ENCODE data around the gene RASAL1. TPM values are rescaled to one million over a fixed set of nuclear protein-coding genes. Genes with fewer than 3 reads are reported as not detected.

RASAL1 gene
- total RNA-seq, 1 experiment from 2014 or later, result 16.0 TPM

DNA sequence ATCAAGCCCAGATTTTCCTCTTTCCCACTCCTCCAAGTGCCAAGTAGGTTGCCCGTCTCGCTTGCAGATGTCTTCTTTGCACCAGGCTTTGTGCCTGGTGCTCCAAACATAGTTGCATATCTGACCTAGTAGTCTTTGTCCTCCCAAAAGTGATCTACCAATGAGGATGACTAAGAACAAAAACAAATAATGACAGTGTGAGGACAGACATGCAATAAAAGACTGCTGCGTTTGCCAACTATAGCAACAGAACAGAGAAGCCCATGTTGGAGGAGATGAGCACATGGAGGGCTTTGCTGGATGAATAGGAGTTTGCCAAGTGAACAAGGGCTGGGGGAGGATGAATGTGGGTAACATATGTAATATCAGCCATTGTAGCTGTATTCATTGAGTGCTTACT is 63.4 kb downstream of the RASAL1 start:
- ChIA-PET CTCF (interaction anchor here (0.7 kb wide), 1 partner anchor 174 kb away, joined by 3 read pairs; no protein-coding TSS in a partner anchor), RAD21 (ENCODE audit: low non-redundant PET in 1 of 2, low total read pairs in 2 of 2, uncharacterized antibody in 2 of 2, unreplicated experiment in 2 of 2) (no interaction called here)

More for the DNA sequence above, 63.4 kb downstream of the RASAL1 start:
- POLR2A ChIA-PET, result no interaction called here
- no peak overlapping the region for H3K4me3 ChIP-seq (replicated peaks in 1 of 2; ENCODE audit: low read depth in 1 of 2, low read length in 2 of 2)
- no peaks in the 10 kb centered on the region for H3K27me3 ChIP-seq (ENCODE audit: insufficient read depth, low read length)
- H3K36me3 ChIP-seq (ENCODE audit: control insufficient read depth in 1 of 2, insufficient read depth in 2 of 2, low read length in 2 of 2), result no peaks in the 10 kb centered on the region
- H4K20me1 ChIP-seq (ENCODE audit: insufficient read depth), result no peaks in the 10 kb centered on the region
- ATAC-seq (no peak), DNase-seq (ENCODE audit: low read depth, low spot score) (no peak)
- H2AFZ ChIP-seq (ENCODE audit: low read depth, low read length, poor library complexity, severe bottlenecking), result no peak overlapping the region
- BruUV-seq (replicated peaks), result no TSS peak
- no peaks in the 10 kb centered on the region for H3K9me3 ChIP-seq (ENCODE audit: control insufficient read depth in 1 of 2, insufficient read depth in 1 of 2, low read depth in 1 of 2, low read length in 2 of 2)
- H3K79me2 ChIP-seq (ENCODE audit: insufficient read depth, low read length), result no peaks in the 10 kb centered on the region
- TF ChIP-seq ZFX (IDR thresholded peaks at IDR 0.05) (no peak), POLR2AphosphoS5 (IDR thresholded peaks at IDR 0.05; ENCODE audit: low read depth, low read length) (no peak), ZNF274 (IDR thresholded peaks at IDR 0.05; ENCODE audit: low read depth, low read length) (no peak), JUND (IDR thresholded peaks at IDR 0.05) (no peak), EZH2 (IDR thresholded peaks at IDR 0.05) (no peak), FOSL1 (IDR thresholded peaks at IDR 0.05; ENCODE audit: low read depth) (no peak), EGR1 (IDR thresholded peaks at IDR 0.05; ENCODE audit: low read depth) (no peak), CBX3 (IDR thresholded peaks at IDR 0.05; ENCODE audit: low read depth) (no peak), SP1 (IDR thresholded peaks at IDR 0.05; ENCODE audit: low read depth) (no peak), CEBPB (IDR thresholded peaks at IDR 0.05; ENCODE audit: low read depth) (no peak), YY1 (IDR thresholded peaks at IDR 0.05; ENCODE audit: extremely low read depth, insufficient replicate concordance, low read depth, low read length) (no peak), RAD21 (IDR thresholded peaks at IDR 0.05; ENCODE audit: low read depth) (no peak), TCF7L2 (IDR thresholded peaks at IDR 0.05; ENCODE audit: borderline replicate concordance, extremely low read depth, insufficient read depth, insufficient read length) (no peak), SRF (IDR thresholded peaks at IDR 0.05; ENCODE audit: low read depth) (no peak), ELF1 (IDR thresholded peaks at IDR 0.05; ENCODE audit: borderline replicate concordance, low read depth) (no peak), POLR2A (IDR thresholded peaks at IDR 0.05; ENCODE audit: borderline replicate concordance, extremely low read depth, insufficient read depth, insufficient read length) (no peak), EZH2phosphoT487 (IDR thresholded peaks at IDR 0.05; ENCODE audit: borderline replicate concordance) (no peak)
- TF ChIP-seq, protein P1, sequence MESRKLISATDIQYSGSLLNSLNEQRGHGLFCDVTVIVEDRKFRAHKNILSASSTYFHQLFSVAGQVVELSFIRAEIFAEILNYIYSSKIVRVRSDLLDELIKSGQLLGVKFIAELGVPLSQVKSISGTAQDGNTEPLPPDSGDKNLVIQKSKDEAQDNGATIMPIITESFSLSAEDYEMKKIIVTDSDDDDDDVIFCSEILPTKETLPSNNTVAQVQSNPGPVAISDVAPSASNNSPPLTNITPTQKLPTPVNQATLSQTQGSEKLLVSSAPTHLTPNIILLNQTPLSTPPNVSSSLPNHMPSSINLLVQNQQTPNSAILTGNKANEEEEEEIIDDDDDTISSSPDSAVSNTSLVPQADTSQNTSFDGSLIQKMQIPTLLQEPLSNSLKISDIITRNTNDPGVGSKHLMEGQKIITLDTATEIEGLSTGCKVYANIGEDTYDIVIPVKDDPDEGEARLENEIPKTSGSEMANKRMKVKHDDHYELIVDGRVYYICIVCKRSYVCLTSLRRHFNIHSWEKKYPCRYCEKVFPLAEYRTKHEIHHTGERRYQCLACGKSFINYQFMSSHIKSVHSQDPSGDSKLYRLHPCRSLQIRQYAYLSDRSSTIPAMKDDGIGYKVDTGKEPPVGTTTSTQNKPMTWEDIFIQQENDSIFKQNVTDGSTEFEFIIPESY (IDR thresholded peaks at IDR 0.05; ENCODE audit: extremely low read depth, insufficient replicate concordance, low read length), result no peak
- no peak overlapping the region for H3K27ac ChIP-seq (ENCODE audit: low read depth, low read length)
- intact Hi-C loops (cut with micrococcal nuclease), result no loop called here
- no peak overlapping the region for H3K9ac ChIP-seq (ENCODE audit: low read length)
- no peaks in the 10 kb centered on the region for H3K9me2 ChIP-seq (ENCODE audit: insufficient read depth)
- no peak overlapping the region for H3K4me2 ChIP-seq (ENCODE audit: low read length)
- H3K4me1 ChIP-seq (ENCODE audit: control insufficient read depth in 1 of 2, insufficient read depth in 2 of 2, low read length in 2 of 2), result no peaks in the 10 kb centered on the region
